Activated naive CD8-positive, alpha-beta T cell treated with anti-CD3 and anti-CD28 coated beads, Interleukin-2, amount 50 U/mL, for 16 hours (primary cell): ENCODE results near the gene GABARAP.
A peak's percentile ranks its signal among the peaks of the same experiment; 100 is the strongest.

ENCODE experiments used
- DNase-seq: peaks from one replicate; pipeline ENCODE4 v3.0.0-alpha.2; 2020; ENCODE audit warnings: low read depth, low spot score

Gene GABARAP

DNA sequence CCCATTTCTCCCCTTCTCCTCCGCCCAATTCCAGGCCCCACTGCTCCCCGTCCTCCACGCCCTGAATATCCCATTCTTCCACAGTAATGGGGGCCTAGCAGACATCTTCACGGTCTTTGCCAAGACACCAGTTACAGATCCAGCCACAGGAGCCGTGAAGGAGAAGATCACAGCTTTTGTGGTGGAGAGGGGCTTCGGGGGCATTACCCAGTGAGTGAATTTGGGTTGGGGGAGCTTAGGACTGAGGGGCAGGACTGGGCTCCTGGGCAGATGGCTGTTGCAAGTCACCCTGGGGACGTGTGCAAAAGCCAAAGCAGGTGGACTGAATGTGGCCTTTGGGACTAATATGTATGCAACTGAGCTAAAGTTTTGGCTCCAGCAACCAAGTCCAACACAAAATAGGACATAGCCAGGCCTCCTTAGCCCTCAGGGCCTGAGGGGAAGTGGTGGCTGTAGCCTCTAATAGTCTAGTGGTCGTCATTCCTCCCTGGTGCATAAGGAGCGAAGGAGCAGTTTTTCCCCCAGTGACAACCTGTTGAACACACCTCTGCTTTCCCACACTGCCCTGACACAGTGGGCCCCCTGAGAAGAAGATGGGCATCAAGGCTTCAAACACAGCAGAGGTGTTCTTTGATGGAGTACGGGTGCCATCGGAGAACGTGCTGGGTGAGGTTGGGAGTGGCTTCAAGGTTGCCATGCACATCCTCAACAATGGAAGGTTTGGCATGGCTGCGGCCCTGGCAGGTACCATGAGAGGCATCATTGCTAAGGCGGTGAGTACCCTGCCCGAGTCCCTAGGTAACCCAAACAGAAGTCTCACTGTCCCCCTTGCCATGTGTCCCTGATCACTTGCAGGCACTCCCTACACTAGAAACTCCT lies 19.9 kb downstream of the GABARAP start:
- no peak for DNase-seq

DNA sequence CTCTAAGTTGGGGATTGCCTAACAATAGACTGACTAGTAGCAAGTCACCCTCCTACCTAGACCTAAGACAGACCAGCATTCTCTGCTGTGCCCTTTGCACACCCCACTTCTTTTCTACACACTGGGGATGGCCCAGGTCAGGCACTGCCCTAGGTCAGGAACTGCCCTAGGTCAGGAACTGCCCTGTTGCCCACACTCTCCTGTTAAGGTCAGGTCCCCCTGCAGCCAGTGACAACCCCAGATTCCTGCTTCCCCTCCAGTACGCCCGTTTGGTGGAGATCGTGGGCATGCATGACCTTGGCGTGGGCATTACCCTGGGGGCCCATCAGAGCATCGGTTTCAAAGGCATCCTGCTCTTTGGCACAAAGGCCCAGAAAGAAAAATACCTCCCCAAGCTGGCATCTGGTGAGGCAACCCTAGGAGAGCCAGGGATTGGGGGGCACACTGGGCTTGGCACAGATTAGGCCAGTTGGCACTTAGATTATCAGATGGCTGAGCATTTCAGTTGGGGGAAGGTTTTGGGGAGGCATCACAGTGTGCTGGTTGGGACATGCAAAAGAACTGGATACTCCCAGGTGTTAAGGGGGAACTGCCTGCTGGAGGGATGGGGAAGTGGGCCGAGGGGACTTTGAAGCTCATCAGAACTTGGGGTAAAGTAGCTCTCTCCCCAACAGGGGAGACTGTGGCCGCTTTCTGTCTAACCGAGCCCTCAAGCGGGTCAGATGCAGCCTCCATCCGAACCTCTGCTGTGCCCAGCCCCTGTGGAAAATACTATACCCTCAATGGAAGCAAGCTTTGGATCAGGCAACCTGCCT lies 20.8 kb downstream of the GABARAP start:
- no peak for DNase-seq

DNA sequence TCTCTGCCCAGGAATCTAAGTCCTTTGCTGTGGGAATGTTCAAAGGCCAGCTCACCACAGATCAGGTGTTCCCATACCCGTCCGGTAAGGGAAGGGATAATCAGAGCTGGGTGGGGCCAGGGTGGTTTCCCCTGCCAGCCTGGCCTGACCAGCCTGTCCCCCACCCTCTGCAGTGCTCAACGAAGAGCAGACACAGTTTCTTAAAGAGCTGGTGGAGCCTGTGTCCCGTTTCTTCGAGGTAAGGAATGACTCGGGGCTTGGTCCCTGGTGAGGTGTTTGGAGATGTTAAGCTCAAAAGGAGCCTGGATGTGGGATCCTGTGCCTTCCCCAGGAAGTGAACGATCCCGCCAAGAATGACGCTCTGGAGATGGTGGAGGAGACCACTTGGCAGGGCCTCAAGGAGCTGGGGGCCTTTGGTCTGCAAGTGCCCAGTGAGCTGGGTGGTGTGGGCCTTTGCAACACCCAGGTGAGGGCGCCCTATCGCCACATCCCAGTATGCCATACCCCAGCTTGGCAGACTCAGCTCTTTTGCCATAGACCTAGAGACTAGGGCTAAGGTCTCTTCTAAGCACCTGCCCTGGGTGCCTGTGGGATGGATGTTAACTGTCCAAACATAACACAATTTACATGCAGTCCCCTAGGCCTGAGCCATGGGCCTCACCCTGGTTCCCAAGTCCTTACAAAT lies 21.5 kb downstream of the GABARAP start:
- DNase-seq = no peak

DNA sequence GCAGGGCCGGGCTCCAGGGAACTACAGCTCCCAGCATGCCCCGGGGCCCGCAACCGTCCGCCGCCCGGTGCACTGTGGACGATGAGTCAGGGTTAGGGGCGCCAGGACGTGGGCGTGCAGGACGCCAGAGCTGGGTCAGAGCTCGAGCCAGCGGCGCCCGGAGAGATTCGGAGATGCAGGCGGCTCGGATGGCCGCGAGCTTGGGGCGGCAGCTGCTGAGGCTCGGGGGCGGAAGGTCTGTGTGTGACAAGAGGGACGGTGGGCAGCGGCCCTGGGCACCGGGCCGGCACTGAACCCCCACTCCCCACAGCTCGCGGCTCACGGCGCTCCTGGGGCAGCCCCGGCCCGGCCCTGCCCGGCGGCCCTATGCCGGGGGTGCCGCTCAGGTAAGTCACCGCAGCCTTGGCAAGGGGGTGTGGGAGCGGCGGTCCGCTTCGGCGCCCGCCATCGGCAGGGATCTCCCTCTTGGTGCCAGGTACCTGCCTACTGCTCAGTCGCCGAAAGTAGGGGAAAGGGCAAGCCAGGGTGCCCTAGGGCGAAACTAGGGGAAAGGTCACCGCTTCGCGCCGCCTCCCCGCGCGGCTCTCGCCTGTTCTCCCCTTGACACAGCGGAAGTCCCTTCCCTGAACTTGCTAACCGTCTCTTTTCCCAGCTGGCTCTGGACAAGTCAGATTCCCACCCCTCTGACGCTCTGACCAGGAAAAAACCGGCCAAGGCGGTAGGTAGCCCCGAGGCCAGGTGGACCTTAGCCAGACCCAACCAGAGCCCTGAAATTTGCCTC lies 22.2 kb downstream of the GABARAP start, which contains the start of the genes ACADVL and DLG4:
Gene ACADVL, plus strand, starts transcription at position 127 of the 781 bp plus-strand sequence. Its CDS starts 47 bp downstream, at position 174.
Gene DLG4, minus strand, starts transcription at position 25 of the 781 bp plus-strand sequence.
- DNase-seq = peak; percentile 54

DNA sequence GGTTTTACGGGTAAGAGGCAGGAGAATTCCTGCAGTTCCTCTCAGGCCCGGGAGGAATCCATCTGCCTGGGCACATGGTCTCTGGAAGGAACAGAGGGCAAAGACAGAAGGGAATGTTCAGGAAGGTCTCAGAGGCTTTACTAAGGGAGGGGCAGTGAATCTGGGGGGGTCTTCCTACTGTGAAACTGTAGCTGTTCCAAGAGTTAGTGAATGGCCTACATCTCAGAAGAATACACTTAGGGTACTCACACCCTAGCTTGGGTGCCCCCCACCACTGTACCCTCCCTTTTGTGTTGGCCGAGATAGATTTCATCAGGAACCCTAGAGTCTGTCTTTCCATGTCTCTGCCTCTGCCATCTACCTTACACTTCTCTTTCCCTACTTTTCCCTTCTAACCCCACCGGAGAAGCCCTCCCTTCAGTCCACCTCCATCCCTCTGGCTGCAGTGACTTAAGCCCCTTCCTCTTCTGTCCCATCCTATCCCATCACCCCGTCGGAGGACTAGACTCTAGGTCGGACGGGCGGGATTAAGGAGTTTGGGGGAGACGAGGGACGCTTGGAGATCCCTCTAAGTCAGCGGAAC lies 22.9 kb downstream of the GABARAP start:
- DNase-seq = no peak

DNA sequence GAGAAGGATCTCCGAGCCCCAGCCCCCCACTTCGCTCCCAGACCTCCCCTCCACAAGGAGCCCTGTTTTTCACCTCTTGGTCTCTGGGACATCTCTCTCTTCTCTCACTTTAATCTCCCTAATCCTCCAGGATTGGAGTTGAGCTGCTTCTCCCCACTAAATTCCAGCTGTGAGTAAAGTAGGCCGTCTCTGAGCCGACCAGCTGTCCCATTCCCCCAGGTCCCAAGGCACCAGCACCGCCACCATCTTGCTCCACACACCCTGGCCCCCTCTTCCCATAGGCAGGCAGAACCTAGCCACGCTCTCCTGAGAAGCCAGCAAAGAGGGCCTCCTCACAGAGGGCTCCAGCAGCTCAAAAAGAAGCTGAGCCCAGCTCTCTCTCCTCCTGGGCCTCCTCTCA lies 23.5 kb downstream of the GABARAP start:
- no peak for DNase-seq

DNA sequence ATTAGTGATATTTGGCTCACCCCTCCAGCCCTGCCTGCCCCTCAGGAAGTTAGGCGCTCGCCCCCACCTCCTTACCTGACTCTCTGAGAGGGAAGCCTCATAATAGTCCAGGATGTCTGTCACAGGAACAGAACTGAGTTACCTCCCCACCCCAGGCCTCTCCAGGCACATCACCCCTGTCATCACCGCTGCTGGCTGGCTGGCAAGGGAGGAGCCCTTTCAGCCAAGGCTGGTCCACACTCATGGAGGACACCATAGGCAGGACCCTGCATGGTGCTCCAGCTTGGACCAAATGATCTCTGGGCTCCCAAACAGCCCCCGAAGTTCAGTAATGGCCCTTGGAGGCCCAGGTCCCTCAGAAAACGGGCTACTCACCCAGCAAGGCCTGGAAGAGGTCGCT lies 24.1 kb downstream of the GABARAP start:
- no peak for DNase-seq

DNA sequence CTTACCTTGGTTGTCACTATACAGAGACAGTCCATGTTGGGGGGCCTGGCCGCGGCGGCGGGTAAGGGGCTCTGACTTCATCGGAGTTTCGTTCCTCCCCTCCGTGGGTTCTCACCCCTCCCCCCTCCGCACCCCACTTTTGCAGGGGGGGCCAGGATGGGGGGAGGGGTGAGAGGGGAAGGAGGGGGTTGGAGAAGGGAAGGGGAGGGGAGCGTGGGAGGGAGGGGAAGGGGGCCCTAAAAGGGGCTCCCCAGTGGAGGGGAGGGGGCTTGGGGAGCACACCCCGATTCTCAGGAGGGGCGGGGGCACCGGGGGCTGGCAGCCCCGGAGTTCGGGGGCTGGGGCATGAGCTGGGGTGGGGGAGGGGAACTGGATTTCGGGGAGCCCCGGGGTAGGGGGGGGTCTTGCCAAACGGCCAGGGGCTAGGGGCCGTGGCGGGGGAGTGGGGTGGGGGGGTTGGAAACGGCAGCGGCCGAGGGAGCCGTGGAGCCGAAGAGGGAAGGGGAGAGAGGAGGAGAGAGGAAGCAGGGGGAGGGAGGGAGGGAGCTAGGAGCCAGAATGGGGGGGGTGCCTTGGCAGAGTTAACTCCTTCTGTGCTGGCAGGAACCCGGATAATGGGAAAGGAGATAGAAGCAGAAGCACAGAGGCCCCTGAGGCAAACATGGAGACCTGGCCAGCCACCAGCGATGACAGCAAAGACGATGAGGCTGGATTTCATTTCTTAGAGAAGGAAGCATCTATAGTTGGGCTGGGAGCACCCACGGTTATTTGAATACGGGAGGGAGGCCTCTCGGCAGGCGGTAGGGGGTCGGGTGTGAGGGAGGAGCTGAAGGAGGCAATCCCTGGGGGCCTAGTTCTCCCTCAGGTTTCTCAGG lies 24.9 kb downstream of the GABARAP start:
- no peak for DNase-seq

DNA sequence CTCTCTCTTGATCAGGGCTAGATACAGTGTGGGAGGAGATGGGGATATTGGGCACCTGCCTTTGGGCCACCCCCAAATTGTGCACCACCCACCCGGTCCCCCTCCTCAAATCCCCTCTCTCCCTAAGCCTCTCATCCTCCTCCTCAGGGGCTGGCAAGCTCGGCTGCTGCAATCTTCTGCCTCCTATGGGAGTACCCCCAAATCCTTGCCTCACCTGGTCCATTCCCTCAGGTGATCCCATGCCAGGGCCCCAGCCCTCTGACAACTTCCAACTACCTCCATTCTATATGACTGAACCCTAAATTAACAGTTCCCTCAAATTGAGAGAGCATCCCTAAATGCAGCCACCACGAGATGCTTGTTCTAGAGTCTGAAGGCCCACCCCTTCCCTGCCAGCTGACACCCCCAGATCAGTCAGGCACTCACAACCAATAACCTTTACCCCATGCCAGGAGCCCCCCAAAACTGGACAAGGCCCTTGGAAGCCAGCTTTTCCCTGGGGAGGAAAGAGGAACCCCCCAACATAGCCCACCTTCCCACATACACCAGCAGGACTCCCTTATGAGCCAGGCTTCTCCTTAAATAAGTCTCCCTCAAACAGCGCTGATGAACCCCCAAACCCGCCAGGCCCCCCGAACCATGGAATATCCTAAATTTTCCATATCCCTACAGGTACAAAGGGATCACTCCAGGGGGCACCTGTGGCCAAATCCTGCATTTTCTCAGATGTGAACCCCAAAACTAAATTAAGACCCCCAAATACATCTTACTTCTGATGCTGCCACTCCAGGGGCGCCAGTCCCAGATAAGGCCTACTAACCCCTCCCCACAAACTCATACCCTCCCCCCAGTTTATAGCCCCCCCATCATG lies 25.8 kb downstream of the GABARAP start:
- DNase-seq = no peak

DNA sequence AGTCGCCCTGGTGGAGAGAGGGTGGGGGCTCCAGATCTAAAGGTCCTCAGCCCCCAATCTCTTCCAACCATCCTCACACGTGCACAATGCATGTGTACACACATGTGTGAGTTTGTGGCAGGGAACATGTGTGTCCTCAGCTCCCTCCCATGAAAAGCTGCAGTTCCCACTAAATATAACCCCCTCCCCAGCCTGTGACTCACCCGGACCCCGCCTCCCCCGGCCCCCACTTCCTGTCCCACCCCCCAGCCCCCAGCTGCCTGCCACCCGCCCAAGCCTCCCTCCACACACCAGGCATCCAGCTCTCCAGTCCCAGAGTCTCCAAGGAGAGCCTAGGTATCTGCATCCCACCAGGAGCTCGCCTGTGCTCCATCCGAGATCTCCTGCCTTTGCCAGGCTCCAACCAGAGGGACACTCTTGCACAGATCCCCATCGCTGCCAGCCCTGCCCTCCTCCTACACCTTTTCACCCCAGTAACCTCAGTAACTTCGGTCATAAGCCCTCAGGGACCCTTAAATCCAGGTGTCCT lies 26.5 kb downstream of the GABARAP start:
- no peak for DNase-seq

DNA sequence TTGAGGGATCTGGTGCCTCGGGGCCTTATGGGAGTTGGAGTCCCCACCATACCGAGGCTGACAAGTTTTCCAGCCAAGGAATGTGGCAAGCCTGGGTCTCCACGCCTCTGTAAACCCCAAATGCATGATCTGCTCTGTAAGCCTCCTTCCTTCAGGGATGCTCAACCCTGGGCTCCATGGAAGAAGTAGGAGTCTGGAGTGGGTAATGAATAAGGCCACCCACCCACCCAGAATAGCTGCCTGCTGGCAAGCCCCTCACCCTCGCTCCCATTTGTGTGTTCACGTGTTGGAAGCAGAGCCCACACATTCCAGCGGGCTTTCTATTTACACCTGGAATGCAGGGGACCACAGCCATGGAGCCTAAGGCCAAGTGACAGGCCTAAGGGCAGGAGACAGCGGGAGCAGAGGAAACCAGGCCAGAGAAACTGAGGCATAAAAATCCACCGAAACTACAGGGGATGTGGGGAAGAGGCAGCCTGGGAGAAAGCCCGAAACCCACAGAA lies 27.1 kb downstream of the GABARAP start:
- DNase-seq = no peak

DNA sequence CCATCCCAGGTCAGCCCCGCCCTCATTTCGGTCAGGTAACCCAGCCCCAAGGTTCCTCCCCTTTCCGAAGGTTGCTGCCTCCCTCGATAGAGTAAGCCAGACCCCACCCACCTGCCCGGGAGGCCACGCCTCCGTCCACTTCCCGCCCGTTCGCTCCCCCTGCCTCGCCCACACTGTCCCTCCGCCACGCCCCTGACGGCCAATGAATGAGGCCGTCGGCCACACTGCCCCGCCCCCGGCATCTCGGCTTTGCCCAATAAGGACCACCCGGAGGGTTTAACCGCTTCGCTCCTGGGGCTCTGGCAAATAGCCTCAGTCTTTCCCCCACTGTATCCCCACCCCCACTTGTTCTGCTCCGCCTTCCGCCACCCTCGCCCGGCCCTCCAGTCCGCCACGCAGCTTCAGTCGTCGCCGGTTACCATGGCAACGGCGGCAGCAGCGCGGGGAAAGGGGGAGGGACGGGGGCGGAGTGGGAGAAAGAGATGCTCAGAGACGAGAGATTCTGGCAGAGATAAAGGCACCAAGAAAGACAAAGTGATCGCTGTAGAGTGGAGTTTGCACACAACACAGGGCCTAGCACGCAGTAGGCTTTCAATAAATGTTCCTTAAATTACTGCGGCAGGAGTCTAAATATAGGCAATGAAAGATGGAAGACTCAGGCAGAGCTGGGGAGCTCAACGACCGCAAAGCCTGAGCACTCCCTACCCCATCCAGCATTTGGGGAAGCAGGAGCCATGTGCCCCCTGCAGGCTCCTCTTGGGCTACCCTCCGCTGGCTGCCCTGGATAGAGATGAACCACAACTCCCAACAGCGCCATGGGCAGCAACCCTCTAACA lies 27.7 kb downstream of the GABARAP start:
- peak; percentile 100 for DNase-seq

DNA sequence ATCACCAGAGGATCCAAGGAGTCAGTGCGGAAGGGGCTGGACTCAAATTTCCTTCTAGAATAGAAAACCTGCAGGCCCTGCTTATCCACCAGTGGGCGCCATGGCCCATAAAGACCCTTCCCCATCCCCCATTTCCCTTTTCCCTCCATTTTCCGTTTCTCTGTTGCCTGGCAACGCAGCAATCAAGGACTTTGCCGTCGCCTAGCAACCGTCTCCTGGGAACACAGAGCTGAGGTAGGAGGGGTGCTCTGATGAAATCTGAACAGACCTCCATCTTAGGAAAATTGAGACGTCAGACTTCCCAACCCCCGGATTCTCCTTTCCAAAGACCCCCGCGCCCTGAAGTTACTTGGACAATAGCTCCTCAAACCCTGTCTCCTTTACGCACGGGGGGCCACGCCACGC lies 28.4 kb downstream of the GABARAP start:
- DNase-seq = no peak

DNA sequence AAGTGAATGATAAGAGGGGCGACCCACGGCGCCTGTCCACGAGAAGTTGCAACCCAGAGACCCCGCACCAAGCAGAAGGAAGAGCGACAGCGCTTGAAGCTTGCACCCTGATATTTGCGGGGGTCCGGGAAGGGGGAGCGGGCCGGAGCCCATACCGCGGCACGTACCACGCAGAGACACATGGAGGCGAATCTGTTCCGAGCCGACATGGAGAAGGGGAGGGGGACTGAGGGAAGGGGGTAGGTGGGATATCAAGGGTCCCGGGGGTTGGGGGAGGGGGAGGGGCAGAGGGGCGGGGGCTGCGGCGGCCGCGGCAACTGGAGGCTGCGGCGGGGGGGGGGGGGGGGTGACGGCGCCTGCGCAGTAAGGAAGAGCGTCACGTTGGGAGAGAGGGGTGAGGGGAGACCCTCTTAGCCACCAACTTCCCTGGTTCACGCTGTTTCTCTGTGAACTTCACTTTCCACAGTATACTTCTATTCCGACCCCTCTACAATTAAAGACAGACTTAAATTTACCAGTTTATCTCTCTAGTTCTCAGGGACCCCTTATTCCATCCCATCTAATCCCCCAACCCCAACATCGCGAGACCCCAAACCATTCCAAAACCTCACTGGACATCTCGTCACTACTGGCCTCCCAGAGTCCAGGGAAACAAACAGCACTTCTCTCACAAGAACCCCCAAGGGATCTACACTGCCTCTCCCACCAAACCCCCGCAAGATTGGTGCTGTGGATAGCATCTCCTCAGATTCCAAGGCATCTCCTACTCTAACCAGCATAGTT lies 30.6 kb downstream of the GABARAP start:
- no peak for DNase-seq

DNA sequence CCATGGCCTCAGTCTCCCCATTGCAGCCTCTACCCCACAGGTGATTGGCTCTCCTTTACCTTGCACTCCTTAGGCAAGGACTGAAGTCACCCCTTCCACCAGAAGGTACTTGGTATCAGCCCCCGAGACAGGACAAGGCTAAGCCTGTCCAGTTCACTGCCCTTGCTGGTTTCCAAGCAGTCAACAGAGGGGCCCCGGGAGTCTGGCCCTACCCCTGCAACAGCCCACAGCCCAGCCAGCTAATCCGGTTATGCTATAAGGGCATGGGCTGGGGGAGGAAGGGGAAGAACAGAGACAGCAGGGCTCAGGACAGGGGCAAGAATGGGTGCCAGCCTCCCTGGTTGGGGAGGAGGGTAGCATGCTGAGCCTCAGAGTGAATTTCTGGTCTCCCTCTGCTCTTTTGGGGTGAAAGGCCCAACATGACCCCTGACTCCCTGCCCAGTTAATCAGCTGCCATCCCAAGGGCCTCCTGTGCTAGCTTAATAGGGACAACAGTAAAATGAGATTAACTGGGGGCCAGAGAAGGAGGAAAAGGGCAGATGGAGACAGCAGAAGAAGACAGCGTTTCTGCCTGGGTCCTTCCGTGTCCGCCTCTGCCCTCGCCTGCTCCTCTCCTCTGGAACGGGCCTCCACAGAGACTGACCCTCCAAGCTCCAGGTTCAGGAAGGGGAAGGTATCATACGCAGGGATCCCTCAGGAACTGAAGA lies 33.3 kb downstream of the GABARAP start:
- no peak for DNase-seq

DNA sequence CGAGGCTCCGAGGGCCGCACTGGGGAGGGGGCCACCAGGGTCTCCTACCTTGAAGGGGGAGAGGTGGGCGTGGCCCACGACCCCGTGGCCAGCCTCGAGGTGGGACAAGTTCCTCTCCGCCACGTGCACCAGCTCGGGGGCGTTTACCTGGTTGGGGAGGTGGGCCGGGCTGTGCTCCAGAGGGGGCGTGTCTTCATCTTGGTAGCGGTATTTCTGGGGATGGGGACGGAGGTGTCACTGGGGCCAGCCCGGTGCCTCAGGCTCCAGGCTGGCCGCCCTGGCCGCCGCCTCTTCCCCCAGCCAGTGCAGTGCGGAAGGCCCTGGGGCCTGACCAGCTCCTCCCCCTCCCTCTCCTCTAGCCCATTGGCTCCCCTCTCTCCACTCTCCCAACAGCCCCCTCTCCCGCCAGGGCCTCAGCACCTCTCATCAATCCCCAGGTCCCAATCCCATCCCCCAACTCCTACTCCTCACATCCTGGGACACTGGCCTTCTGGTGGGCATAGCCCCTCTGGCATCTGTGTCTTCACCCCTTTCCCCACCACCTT lies 34.1 kb downstream of the GABARAP start:
- DNase-seq = no peak
